Caco-2 (cell line): ENCODE measurements around the gene DLG2. TPM values are rescaled to one million over a fixed set of nuclear protein-coding genes. Genes with fewer than 3 reads are reported as not detected.

Experiments used
- BruUV-seq: library from RNA; stranded (reverse); fragments of 400-500 nt; replicated peaks from 2 replicates; lab custom pipeline; 2021; lab: Mats Ljungman, UMichigan
- CTCF ChIA-PET: fragments of 300-600 bp; sonication (Branson Sonifier 250); formaldehyde crosslinking; loops from one replicate; lab custom pipeline; 2022; ENCODE audit warnings: antibody characterized with exemption; lab: Charles Lee
- POLR2A ChIA-PET: fragments of 300-600 bp; sonication (Branson Sonifier 250); formaldehyde crosslinking; loops from one replicate; lab custom pipeline; 2022; ENCODE audit warnings: antibody characterized with exemption; lab: Charles Lee
- DNase-seq, 2 experiments: peaks; one replicate each; pipeline versions ENCODE4 v3.0.0 to v3.0.0-alpha.2; 2020 to 2022
- H3K27me3 ChIP-seq: replicated peaks from 2 replicates; pipeline ENCODE4 v1.6.0; 2011; ENCODE audit warnings: low read length; ENCODE audit not compliant: control insufficient read depth, insufficient read depth
- H3K36me3 ChIP-seq: 2 replicates; pipeline ENCODE4 v1.5.1; 2011; ENCODE audit warnings: low read length; ENCODE audit not compliant: control insufficient read depth, insufficient read depth
- H3K4me1 ChIP-seq: fragments of 250-450 bp; sonication (Bioruptor Pico); 2 replicates; pipeline ENCODE4 v1.5.1; 2020; ENCODE audit warnings: mild to moderate bottlenecking
- H3K4me3 ChIP-seq: 2 replicates; pipeline ENCODE4 v1.5.1; 2011; ENCODE audit warnings: low read depth, mild to moderate bottlenecking, control low read depth, low read length
- H3K9me3 ChIP-seq: fragments of 250-450 bp; sonication (Bioruptor Pico); 2 replicates; pipeline ENCODE4 v1.5.1; 2020; ENCODE audit warnings: mild to moderate bottlenecking, moderate library complexity
- H3K27ac Mint-ChIP-seq: one replicate; pipeline ENCODE4 v1.8.0; 2022; ENCODE audit warnings: mixed read lengths; ENCODE audit not compliant: unreplicated experiment
- H3K27me3 Mint-ChIP-seq: one replicate; pipeline ENCODE4 v1.8.0; 2022; ENCODE audit warnings: mixed read lengths; ENCODE audit not compliant: insufficient read depth, unreplicated experiment
- H3K36me3 Mint-ChIP-seq: one replicate; pipeline ENCODE4 v1.8.0; 2022; ENCODE audit warnings: mild to moderate bottlenecking, mixed read lengths; ENCODE audit not compliant: insufficient read depth, unreplicated experiment
- H3K4me1 Mint-ChIP-seq: one replicate; pipeline ENCODE4 v1.8.0; 2022; ENCODE audit warnings: low read depth, mixed read lengths; ENCODE audit not compliant: unreplicated experiment
- H3K4me3 Mint-ChIP-seq: one replicate; pipeline ENCODE4 v1.8.0; 2022; ENCODE audit warnings: mild to moderate bottlenecking, moderate library complexity, mixed read lengths; ENCODE audit not compliant: unreplicated experiment
- H3K9me3 Mint-ChIP-seq: one replicate; pipeline ENCODE4 v1.8.0; 2022; ENCODE audit warnings: mixed read lengths; ENCODE audit not compliant: unreplicated experiment
- CTCF ChIP-seq, 2 experiments: fragments of 200-600 bp in 1 of 2; IDR thresholded peaks; 1 replicate in 1 of 2; 2 replicates in 1 of 2; pipeline versions ENCODE4 v1.5.1 to v1.8.0; 2011 to 2022; ENCODE audit warnings: antibody characterized with exemption in 1 of 2, control low read depth in 1 of 2, inconsistent platforms in 1 of 2, low read depth in 1 of 2, low read length in 1 of 2, mild to moderate bottlenecking in 1 of 2, moderate library complexity in 1 of 2; ENCODE audit not compliant: insufficient read depth in 1 of 2, severe bottlenecking in 1 of 2, unreplicated experiment in 1 of 2
- intact Hi-C: fragments of 100-400 bp; cut with micrococcal nuclease; formaldehyde crosslinking; loops from one replicate; pipeline ENCODE4 v1.10.0; 2022; ENCODE audit not compliant: unreplicated experiment
- total RNA-seq: library from RNA; stranded (reverse); gene quantifications from 2 replicates; pipeline ENCODE4 v1.2.3, GENCODE V29; 2022

DLG2 gene
- total RNA-seq, 1 experiment from 2014 or later: 21.6 TPM

- no peak overlapping the region for H3K4me3 ChIP-seq
- H3K36me3 Mint-ChIP-seq: no peaks in the 10 kb centered on the region
- intact Hi-C loops: no loop called here
- H3K27me3 ChIP-seq: no peaks in the 10 kb centered on the region
- no peaks in the 10 kb centered on the region for H3K4me1 Mint-ChIP-seq
- no peak for DNase-seq
- TF ChIP-seq CTCF (IDR thresholded peaks at IDR 0.05; ENCODE audit: insufficient read depth in 1 of 2, low read depth in 1 of 2, low read length in 1 of 2, severe bottlenecking in 1 of 2, unreplicated experiment in 1 of 2): no peak
- H3K36me3 ChIP-seq: no peaks in the 10 kb centered on the region
- POLR2A ChIA-PET: no interaction called here
- CTCF ChIA-PET: no interaction called here
- H3K27me3 Mint-ChIP-seq: no peaks in the 10 kb centered on the region
- H3K9me3 ChIP-seq: 0 out of 2 replicates have a peak, but pooled peaks cover 3% of the 10 kb centered on the region
- H3K4me3 Mint-ChIP-seq: no peak overlapping the region
- H3K9me3 Mint-ChIP-seq: peaks cover 10% of the 10 kb centered on the region
- no peaks in the 10 kb centered on the region for H3K4me1 ChIP-seq
- H3K27ac Mint-ChIP-seq: no peak overlapping the region
- no TSS peak for BruUV-seq
Measured at GRCh38 chr11:85536438-85536837, 90.7 kb downstream of the DLG2 start.

- ChIA-PET CTCF (no interaction called here), POLR2A (no interaction called here)
- no peaks in the 10 kb centered on the region for H3K36me3 Mint-ChIP-seq
- Histone ChIP-seq H3K27me3 (no peaks in the 10 kb centered on the region), H3K4me3 (no peak overlapping the region), H3K36me3 (no peaks in the 10 kb centered on the region), H3K9me3 (0 out of 2 replicates have a peak, but pooled peaks cover 3% of the 10 kb centered on the region), H3K4me1 (no peaks in the 10 kb centered on the region)
- no peak overlapping the region for H3K27ac Mint-ChIP-seq
- peaks cover 10% of the 10 kb centered on the region for H3K9me3 Mint-ChIP-seq
- no peak for DNase-seq
- BruUV-seq: no TSS peak
- no peak overlapping the region for H3K4me3 Mint-ChIP-seq
- H3K27me3 Mint-ChIP-seq: peaks cover under 1% of the 10 kb centered on the region
- TF ChIP-seq CTCF (IDR thresholded peaks at IDR 0.05; ENCODE audit: insufficient read depth in 1 of 2, low read depth in 1 of 2, low read length in 1 of 2, severe bottlenecking in 1 of 2, unreplicated experiment in 1 of 2): no peak
- intact Hi-C loops: no loop called here
- no peaks in the 10 kb centered on the region for H3K4me1 Mint-ChIP-seq
Measured at GRCh38 chr11:85534806-85535205, 92.3 kb downstream of the DLG2 start.

GRCh38 chr11:85531191-85531897 lies 95.8 kb downstream of the DLG2 start:
- Histone ChIP-seq H3K9me3 (0 out of 2 replicates have a peak, but pooled peaks cover 3% of the 10 kb centered on the region), H3K27me3 (no peaks in the 10 kb centered on the region), H3K36me3 (no peaks in the 10 kb centered on the region), H3K4me1 (no peaks in the 10 kb centered on the region), H3K4me3 (no peak overlapping the region)
- no TSS peak for BruUV-seq
- Mint-ChIP-seq H3K9me3 (peaks cover 10% of the 10 kb centered on the region), H3K36me3 (no peaks in the 10 kb centered on the region), H3K4me1 (no peaks in the 10 kb centered on the region), H3K27me3 (peaks cover 7% of the 10 kb centered on the region), H3K4me3 (no peak overlapping the region), H3K27ac (no peak overlapping the region)
- ChIA-PET POLR2A (no interaction called here), CTCF (no interaction called here)
- DNase-seq: no peak
- TF ChIP-seq CTCF (IDR thresholded peaks at IDR 0.05; ENCODE audit: insufficient read depth in 1 of 2, low read depth in 1 of 2, low read length in 1 of 2, severe bottlenecking in 1 of 2, unreplicated experiment in 1 of 2): no peak
- intact Hi-C loops: no loop called here
